ENCODE results near the gene NOTO. TPM values are rescaled to one million over a fixed set of nuclear protein-coding genes. Genes with fewer than 3 reads are reported as not detected.
"Not testable (repeated sequence)": the region's sequence is repeated elsewhere in the genome, so short reads cannot be mapped to it uniquely, and the experiment has no call there.

The NOTO gene
- total RNA-seq, 1 donor from 2014 or later, result not detected

DNA sequence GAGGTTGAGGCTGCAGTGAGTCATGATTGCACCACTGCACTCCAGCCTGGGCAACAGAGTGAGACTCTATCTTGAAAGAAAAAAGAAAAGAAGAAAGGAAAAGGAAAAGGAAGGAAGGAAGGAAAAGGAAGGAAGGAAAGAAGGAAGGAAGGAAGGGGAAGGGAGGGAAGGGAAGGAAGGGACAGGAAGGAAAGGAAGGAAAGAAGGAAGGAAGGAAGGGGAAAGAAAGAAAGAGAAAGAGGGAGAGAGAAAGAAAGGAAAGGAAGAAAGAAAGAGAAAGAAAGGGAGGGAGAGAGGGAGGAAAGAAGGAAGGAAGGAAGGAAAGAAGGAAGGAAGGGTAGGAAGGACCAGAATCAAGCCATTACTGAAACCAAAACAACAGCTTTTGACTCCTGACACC lies 34.0 kb upstream of the NOTO start:
- H3K27ac Mint-ChIP-seq (ENCODE audit: unreplicated experiment); H3K9ac ChIP-seq (ENCODE audit: low read length); H3K4me2 ChIP-seq (ENCODE audit: low read length); H3K9me3 ChIP-seq (ENCODE audit: insufficient read depth, low read depth, low read length); H3K36me3 ChIP-seq (ENCODE audit: insufficient read depth, low read length); H3K27me3 ChIP-seq (ENCODE audit: insufficient read depth, low read length); H3K4me1 Mint-ChIP-seq (ENCODE audit: low read depth, unreplicated experiment); FAIRE-seq; H3K4me1 ChIP-seq (ENCODE audit: insufficient read depth, low read length); H4K20me1 ChIP-seq (ENCODE audit: insufficient read depth, low read length); H3K36me3 Mint-ChIP-seq (ENCODE audit: low read depth, unreplicated experiment); DNase-seq (ENCODE audit: low read depth); H2AFZ ChIP-seq (ENCODE audit: low read depth, low read length); H3K4me3 Mint-ChIP-seq (ENCODE audit: unreplicated experiment); H3K9me3 Mint-ChIP-seq (ENCODE audit: unreplicated experiment); H3K27ac ChIP-seq (ENCODE audit: low read depth, low read length); H3K79me2 ChIP-seq (ENCODE audit: insufficient read depth, low read length); H3K4me3 ChIP-seq (ENCODE audit: insufficient read depth, low read depth, low read length): not testable (repeated sequence)
- peaks cover 28% of the 10 kb centered on the region for H3K27me3 Mint-ChIP-seq (ENCODE audit: low read depth, unreplicated experiment)

GRCh38 chr2:73170341-73170740 lies 32.0 kb upstream of the NOTO start:
- H3K4me1 ChIP-seq (ENCODE audit: insufficient read depth, low read length); H3K27me3 ChIP-seq (ENCODE audit: insufficient read depth, low read length); H3K9ac ChIP-seq (ENCODE audit: low read length); H3K9me3 ChIP-seq (ENCODE audit: insufficient read depth, low read depth, low read length); DNase-seq (ENCODE audit: low read depth); H3K27ac ChIP-seq (ENCODE audit: low read depth, low read length); H3K9me3 Mint-ChIP-seq (ENCODE audit: unreplicated experiment); H2AFZ ChIP-seq (ENCODE audit: low read depth, low read length); FAIRE-seq; H3K27ac Mint-ChIP-seq (ENCODE audit: unreplicated experiment); H4K20me1 ChIP-seq (ENCODE audit: insufficient read depth, low read length); H3K4me2 ChIP-seq (ENCODE audit: low read length); H3K36me3 ChIP-seq (ENCODE audit: insufficient read depth, low read length); H3K36me3 Mint-ChIP-seq (ENCODE audit: low read depth, unreplicated experiment); H3K4me1 Mint-ChIP-seq (ENCODE audit: low read depth, unreplicated experiment); H3K79me2 ChIP-seq (ENCODE audit: insufficient read depth, low read length); H3K4me3 ChIP-seq (ENCODE audit: insufficient read depth, low read depth, low read length); H3K4me3 Mint-ChIP-seq (ENCODE audit: unreplicated experiment): not testable (repeated sequence)
- peaks cover 41% of the 10 kb centered on the region for H3K27me3 Mint-ChIP-seq (ENCODE audit: low read depth, unreplicated experiment)

GRCh38 chr2:73172963-73173362 lies 29.4 kb upstream of the NOTO start:
- H3K27ac Mint-ChIP-seq (ENCODE audit: unreplicated experiment), result no peak overlapping the region
- DNase-seq (ENCODE audit: low read depth) (peak; percentile 51), FAIRE-seq (no peak)
- Histone ChIP-seq H3K36me3 (ENCODE audit: insufficient read depth, low read length) (no peaks in the 10 kb centered on the region), H4K20me1 (ENCODE audit: insufficient read depth, low read length) (peaks cover 5% of the 10 kb centered on the region), H3K4me3 (ENCODE audit: insufficient read depth, low read depth, low read length) (no peak overlapping the region), H3K27ac (ENCODE audit: low read depth, low read length) (no peak overlapping the region), H3K79me2 (ENCODE audit: insufficient read depth, low read length) (no peaks in the 10 kb centered on the region), H3K9me3 (ENCODE audit: insufficient read depth, low read depth, low read length) (no peaks in the 10 kb centered on the region), H2AFZ (ENCODE audit: low read depth, low read length) (no peak overlapping the region), H3K4me2 (ENCODE audit: low read length) (no peak overlapping the region), H3K4me1 (ENCODE audit: insufficient read depth, low read length) (peaks cover 15% of the 10 kb centered on the region), H3K27me3 (ENCODE audit: insufficient read depth, low read length) (peaks cover 26% of the 10 kb centered on the region), H3K9ac (ENCODE audit: low read length) (no peak overlapping the region)
- peaks cover 52% of the 10 kb centered on the region for H3K27me3 Mint-ChIP-seq (ENCODE audit: low read depth, unreplicated experiment)
- H3K4me3 Mint-ChIP-seq (ENCODE audit: unreplicated experiment), result no peak overlapping the region
- TF ChIP-seq EZH2 (IDR thresholded peaks at IDR 0.05; ENCODE audit: insufficient read depth, low read length) (no peak), CTCF (IDR thresholded peaks at IDR 0.05; ENCODE audit: insufficient read depth, low read depth, low read length) (no peak)
- H3K4me1 Mint-ChIP-seq (ENCODE audit: low read depth, unreplicated experiment), result peaks cover 10% of the 10 kb centered on the region
- H3K9me3 Mint-ChIP-seq (ENCODE audit: unreplicated experiment), result no peaks in the 10 kb centered on the region
- H3K36me3 Mint-ChIP-seq (ENCODE audit: low read depth, unreplicated experiment), result peaks cover 2% of the 10 kb centered on the region

GRCh38 chr2:73173781-73174180 lies 28.6 kb upstream of the NOTO start:
- H3K9ac ChIP-seq (ENCODE audit: low read length), result no peak overlapping the region
- H3K36me3 Mint-ChIP-seq (ENCODE audit: low read depth, unreplicated experiment), result peaks cover 2% of the 10 kb centered on the region
- peaks cover 10% of the 10 kb centered on the region for H3K4me1 Mint-ChIP-seq (ENCODE audit: low read depth, unreplicated experiment)
- H3K27ac Mint-ChIP-seq (ENCODE audit: unreplicated experiment), result peak overlapping the region; percentile 26
- no peak for DNase-seq (ENCODE audit: low read depth)
- peaks cover 58% of the 10 kb centered on the region for H3K27me3 Mint-ChIP-seq (ENCODE audit: low read depth, unreplicated experiment)
- H2AFZ ChIP-seq (ENCODE audit: low read depth, low read length), result no peak overlapping the region
- no peak overlapping the region for H3K4me3 Mint-ChIP-seq (ENCODE audit: unreplicated experiment)
- TF ChIP-seq CTCF (IDR thresholded peaks at IDR 0.05; ENCODE audit: insufficient read depth, low read depth, low read length) (no peak), EZH2 (IDR thresholded peaks at IDR 0.05; ENCODE audit: insufficient read depth, low read length) (no peak)
- no peak overlapping the region for H3K4me3 ChIP-seq (ENCODE audit: insufficient read depth, low read depth, low read length)
- no peaks in the 10 kb centered on the region for H3K9me3 ChIP-seq (ENCODE audit: insufficient read depth, low read depth, low read length)
- peaks cover 30% of the 10 kb centered on the region for H3K27me3 ChIP-seq (ENCODE audit: insufficient read depth, low read length)
- no peaks in the 10 kb centered on the region for H3K9me3 Mint-ChIP-seq (ENCODE audit: unreplicated experiment)
- FAIRE-seq, result no peak
- no peaks in the 10 kb centered on the region for H3K36me3 ChIP-seq (ENCODE audit: insufficient read depth, low read length)
- peaks cover 5% of the 10 kb centered on the region for H4K20me1 ChIP-seq (ENCODE audit: insufficient read depth, low read length)
- H3K27ac ChIP-seq (ENCODE audit: low read depth, low read length), result no peak overlapping the region
- no peak overlapping the region for H3K4me2 ChIP-seq (ENCODE audit: low read length)
- peaks cover 15% of the 10 kb centered on the region for H3K4me1 ChIP-seq (ENCODE audit: insufficient read depth, low read length)
- no peaks in the 10 kb centered on the region for H3K79me2 ChIP-seq (ENCODE audit: insufficient read depth, low read length)
